GM21723 (cell line): Measurements from ENCODE around the gene CELF4.

Experiments used
- ATAC-seq: cut with Tn5 transposase; IDR thresholded peaks from one replicate; pipeline ENCODE4 v1.9.1; 2021; ENCODE audit warnings: mild to moderate bottlenecking, moderate library complexity; ENCODE audit not compliant: unreplicated experiment

The CELF4 gene

GRCh38 chr18:37548679-37549289 lies 16.8 kb downstream of the CELF4 start:
- no peak for ATAC-seq

DNA sequence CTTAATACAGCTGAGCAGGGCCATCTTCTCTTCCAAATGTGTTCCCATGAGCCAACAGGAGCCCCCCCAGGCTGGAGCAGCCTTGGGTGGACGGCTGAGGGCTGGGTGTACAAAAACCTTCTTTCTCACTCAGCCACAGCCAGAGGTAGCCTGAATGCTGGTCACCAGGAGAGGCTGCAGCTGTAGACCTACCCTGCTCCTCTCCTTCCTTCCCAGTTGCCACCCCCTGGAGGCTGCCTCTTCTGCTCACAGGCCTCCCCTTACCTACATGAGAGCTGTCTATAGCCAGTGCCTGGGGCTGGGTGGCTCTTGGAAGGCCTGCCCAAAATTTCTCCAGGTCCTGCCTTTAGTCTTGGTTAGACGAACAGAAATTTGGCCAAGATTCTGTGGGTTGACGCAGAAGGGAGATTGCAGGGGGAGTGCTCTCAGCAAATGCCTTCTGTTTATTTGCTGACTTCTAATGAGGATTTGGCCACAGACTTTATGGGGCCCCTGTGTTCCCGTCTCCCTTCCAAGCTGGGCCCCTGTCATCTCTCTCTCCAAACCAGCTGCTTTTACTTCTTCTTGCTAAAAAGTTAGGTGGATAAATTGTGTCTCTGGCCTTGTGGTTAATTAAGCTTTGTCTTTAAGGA lies 18.3 kb downstream of the CELF4 start:
- ATAC-seq: no peak

DNA sequence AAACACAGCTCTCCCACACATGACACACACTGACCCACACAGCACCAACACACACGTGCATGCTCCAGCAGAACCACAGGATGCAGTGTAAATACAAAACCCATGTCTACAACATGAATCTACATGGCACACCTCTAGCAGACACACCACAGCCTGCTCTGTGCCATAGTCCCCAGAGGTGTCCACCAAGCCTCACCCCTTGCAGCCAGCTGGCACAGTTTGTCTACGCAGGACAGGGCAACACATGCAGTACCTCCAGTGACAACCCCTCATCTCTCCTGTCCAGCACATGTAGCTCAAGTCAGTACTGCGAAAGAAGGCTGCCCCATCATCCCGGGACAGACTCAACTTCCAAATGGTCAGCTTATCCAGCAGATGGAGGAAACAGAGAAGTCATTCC lies 18.9 kb downstream of the CELF4 start:
- ATAC-seq: no peak

- ATAC-seq: no peak
Measured at GRCh38 chr18:37546272-37546537, 19.4 kb downstream of the CELF4 start.

- no peak for ATAC-seq
Measured at GRCh38 chr18:37545461-37546271, 19.9 kb downstream of the CELF4 start.

GRCh38 chr18:37544713-37545112 lies 20.9 kb downstream of the CELF4 start:
- ATAC-seq: no peak

- no peak for ATAC-seq
Measured at GRCh38 chr18:37544217-37544616, 21.4 kb downstream of the CELF4 start.

DNA sequence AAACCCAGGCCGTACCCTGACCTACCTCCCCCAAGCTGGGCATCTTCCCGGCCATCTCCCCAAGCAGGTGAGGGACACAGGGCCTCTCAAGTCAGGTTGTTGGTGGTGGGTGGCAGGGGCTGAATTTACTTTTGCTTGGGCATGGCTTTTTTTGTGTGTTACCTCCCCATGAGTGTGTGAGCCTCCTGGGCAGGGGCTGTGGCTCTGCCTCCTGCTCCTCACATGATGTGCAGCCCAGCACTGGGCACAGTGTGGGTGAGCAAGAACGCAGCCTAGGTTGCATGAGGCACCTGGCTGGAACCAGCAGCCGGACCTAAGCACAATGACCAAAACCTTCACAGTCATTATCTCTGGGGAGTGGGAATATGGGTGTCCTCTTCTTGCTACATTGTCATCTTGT lies 22.3 kb downstream of the CELF4 start:
- ATAC-seq: no peak

DNA sequence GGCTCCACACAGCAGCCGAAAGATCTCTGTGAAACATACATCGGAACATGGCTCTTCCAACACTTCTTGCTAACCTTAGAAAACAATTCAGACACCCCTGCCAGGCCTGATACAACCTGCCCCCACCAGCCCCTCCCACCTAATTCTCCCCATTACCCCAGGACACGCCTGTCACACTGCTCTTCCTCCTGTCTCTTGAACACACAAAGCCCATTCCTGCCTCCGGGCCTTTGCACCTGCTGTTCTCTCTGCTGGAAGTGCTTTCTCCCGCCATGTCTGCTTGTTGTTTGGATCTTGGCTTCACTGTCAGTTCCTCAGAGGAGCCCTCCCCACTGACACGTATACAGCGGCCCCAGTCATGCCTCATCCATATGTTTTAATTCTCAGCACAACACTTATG lies 24.1 kb downstream of the CELF4 start:
- ATAC-seq: no peak

GRCh38 chr18:37540424-37541138 lies 25.0 kb downstream of the CELF4 start:
- ATAC-seq: no peak

- no peak for ATAC-seq
Measured at GRCh38 chr18:37539236-37539635, 26.4 kb downstream of the CELF4 start.

- ATAC-seq: no peak
Measured at GRCh38 chr18:37538526-37539205, 26.9 kb downstream of the CELF4 start.

DNA sequence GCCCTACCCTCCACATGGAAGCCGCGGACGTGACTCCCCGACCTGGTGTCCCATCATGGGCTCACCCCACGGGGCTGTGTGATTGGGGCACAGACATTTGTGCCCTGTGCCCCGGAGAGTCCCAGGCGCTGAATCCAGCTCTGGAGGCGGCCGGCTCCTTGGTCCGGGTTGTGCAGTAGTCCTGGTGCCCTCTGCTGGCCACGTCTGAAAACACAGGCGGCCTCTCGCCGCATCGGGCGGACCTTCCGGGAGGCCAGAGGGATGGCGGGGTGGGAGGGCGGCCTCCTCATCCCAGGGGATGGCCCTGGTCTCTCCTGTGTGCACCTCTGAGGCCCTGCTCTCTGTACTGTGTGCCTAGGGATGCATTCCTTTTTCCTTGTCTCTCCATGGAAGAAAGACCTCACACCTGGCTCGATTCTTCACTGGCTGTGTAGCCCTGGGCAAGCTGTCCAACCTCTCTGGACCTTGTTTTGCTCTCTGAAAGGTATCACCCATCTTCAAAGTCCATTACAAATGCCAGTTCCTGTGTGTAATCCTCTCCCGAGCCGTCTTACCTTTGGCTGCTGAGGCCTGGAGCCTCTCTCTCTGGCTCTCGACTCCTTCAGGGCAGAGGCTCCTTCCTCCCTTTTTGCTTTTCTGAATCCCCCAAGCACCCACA lies 27.6 kb downstream of the CELF4 start:
- peak; percentile 80 for ATAC-seq

DNA sequence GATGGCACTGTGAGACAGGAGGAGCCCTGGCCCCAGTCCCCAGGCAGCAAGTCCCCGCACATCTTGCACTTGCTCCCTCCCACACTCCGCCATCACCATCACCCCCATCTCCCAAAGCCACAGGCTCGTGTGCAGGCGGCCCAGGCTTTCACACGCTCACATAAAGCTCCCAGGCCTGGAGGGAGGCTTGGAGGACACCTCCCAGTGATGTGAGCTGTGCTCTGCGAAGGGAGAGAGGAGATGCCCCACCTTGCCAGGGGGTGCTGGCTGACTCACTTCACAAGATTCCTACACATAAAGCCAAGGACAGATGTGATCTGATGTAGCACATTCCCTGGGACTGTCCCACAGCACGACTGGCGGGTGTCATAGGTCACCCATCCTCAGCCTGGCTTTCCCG lies 28.9 kb downstream of the CELF4 start:
- ATAC-seq: no peak

- ATAC-seq: no peak
Measured at GRCh38 chr18:37535968-37536367, 29.6 kb downstream of the CELF4 start.

DNA sequence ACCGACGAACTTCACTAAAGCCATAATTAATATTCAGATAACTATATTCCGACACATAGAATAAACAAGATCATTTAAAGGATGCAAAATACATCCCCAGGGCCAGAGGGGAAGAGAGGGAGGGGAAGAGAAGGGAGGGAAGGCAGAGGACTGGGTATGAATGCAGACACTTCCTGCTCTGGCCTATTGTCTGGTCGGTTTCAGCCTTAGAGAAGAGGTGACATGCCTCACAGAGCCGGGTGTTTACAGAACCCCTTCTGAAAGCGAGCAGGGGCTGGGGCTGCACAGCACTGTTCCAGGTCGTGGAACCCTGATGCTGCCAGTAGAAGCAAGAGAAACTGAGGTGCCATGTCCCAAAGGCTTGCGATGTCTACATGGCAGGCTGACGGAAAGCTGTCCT lies 31.0 kb downstream of the CELF4 start:
- no peak for ATAC-seq

DNA sequence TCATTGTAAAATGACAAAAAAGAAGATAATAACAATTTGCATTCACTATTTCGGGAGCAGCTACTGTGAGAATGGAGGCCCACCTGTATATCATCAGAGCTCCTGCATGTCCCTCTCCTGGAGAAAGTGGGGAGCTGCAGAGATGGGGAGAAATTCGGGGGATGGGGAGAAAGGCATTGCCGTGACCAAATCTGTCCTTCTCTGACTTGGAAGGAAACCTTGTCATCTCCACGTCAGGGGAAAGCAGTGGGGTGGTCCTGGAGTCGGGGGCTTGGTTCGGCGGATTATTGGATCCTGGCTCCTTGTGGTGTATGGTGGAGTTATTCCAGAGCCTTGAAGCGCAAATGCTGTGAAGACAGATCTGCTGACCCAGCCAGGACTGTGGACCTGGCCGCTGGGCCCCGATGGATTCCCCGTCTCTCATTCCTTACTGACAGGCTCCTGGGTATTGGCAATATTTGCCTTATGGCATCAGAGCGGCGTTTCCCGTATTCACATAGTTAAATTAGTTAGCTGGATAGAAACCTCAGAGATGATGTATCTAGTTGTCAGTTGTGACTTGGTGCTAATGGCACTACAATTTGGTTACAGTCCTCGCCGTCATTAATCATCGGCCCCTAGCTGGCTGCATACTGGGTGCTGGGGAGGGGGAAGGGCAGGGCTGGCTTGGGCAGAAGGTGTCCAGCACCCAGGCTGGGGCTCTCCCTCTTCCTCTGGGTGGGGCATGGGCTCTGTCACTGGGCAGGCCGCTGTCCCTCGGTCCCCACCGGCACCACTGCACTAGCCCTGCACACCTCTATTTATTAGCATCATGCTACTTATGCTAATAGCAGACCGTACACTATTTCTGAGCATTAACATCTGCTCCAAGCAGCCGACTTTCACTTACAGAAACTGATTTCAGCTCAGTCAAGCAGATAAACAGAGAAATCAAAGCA lies 31.7 kb downstream of the CELF4 start:
- ATAC-seq: no peak

DNA sequence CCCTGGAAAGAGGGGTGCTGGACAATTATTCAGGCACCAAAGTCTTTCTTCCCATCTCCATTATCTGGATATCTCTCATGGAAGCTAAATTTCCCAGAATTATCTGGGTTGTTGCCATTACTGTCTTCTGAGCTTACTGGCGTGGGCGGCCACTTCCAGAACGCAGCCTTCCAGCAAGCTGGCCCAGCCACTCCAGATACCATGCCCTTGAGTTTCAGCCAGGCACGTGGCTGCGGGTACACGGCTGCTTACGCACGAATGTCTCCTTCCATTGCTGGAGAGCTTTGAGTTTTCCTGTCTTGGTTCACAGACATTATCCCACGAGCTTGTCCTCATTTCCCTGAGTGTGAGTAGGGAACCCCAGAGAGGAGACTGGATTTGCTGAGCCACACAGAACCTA lies 32.7 kb downstream of the CELF4 start:
- ATAC-seq: no peak

DNA sequence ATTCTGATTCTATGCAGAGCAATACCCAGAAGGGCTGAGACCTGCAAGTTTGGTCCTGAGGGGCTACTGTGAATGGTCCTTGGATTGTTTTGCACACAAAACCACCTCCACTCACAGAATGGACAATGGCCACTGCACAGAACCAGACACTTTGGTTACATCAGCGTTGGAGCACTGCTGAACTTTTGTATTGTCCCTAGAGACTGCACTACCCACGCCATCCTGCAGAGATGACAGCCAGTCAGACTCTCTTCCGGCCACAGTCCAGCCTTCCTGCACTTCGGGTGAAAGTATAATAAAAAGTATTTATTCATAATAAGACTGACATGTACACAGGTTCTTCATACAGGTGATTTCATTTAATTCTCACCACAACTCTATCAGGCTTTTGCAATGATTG lies 35.7 kb downstream of the CELF4 start:
- ATAC-seq: peak; percentile 81

GRCh38 chr18:37529296-37529695 lies 36.3 kb downstream of the CELF4 start:
- ATAC-seq: no peak
